ENCODE measurements around the gene ZNF593OS.
A peak's percentile ranks its signal among the peaks of the same experiment; 100 is the strongest.

The ZNF593OS gene

GRCh38 chr1:26182383-26182696 is 10.7 kb upstream of the ZNF593OS start:
- DNase-seq: no peak

DNA sequence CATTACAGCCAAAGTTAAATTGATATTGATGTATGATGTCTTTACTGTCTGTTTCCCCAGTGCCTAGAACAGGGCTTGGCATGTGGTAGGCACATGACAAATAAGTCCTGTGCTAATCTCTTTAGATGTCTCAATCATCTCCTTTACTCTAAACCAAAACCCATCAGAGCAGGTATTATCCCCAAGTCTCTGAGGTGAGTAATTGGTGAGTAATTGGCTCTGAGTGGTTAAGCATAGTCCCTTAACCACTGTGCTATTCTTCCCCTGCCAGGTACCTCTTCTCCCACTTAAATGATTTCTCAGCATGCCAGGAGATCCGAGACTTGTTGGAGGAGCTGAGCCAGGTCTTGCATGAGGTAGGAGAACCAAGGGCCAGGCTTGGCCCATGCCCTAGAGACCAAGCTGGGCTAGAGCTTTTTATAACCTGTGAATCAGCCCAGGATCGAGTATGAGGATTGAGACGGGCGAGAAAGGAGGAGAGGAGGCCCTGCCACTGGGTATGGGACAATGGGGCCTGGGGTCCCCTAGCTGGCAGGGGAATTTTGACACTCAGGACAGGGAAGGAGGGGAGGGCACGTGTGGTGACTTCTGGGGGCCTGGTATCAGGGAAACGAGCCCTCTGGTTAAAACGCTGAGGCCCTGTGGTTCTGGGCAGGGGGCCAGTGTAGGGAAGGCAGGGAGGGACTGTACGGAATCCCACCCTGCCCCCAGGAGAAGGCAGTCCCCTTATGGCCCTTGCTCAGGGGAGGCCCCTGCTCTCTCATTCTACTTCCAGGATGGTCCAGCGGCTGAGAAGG is 10.2 kb upstream of the ZNF593OS start:
- no peak for DNase-seq

DNA sequence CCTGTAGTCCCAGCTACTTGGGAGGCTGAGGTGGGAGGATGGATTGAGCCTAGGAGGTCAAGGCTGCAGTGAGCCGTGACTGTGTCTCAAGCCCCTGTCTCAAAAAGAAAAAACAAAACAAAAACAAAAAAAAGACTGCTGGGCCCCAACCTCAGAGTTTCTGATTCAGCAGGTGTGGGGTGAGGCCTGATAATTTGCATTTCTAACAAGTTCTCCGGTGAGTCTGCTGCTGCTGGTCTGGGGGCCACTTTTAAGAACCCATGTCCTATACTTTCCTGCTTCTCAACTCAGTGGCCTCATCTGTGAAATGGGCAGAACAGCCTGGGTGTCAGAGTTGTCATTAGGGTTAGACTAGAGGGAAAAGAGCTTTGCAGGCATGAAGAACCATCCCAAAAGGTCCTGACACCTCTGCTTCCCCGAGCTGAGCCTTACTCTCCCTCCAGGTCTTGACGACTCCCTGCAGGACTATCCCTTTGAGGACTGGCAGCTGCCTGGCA is 8.4 kb upstream of the ZNF593OS start:
- no peak for DNase-seq

GRCh38 chr1:26177182-26177684 is 5.6 kb upstream of the ZNF593OS start, which contains the start of gene CNKSR1:
Gene CNKSR1, plus strand, starts transcription at chr1:26177491. Its CDS starts 57 bp downstream, at chr1:26177548.
- no peak for DNase-seq

DNA sequence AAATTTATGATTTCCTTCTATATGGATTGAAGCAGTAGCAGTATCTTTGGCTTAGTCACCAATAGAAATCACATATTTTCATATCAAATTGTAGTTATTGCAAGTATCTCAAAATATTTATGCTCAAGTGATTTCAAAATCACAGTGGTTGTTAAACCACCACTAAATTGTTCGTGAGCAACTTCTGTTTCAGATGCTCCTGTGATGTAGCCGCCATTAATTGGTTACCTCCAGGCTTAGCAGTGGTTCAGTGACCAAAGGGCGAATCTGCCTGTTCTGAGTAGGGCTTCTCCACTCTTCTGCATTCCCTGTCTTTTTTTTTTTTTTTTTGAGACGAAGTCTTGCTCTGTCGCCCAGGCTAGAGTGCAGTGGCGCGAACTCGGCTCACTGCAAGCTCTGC is 3.7 kb upstream of the ZNF593OS start:
- no peak for DNase-seq

GRCh38 chr1:26170472-26170821 is 1.2 kb downstream of the ZNF593OS start:
- DNase-seq: no peak

DNA sequence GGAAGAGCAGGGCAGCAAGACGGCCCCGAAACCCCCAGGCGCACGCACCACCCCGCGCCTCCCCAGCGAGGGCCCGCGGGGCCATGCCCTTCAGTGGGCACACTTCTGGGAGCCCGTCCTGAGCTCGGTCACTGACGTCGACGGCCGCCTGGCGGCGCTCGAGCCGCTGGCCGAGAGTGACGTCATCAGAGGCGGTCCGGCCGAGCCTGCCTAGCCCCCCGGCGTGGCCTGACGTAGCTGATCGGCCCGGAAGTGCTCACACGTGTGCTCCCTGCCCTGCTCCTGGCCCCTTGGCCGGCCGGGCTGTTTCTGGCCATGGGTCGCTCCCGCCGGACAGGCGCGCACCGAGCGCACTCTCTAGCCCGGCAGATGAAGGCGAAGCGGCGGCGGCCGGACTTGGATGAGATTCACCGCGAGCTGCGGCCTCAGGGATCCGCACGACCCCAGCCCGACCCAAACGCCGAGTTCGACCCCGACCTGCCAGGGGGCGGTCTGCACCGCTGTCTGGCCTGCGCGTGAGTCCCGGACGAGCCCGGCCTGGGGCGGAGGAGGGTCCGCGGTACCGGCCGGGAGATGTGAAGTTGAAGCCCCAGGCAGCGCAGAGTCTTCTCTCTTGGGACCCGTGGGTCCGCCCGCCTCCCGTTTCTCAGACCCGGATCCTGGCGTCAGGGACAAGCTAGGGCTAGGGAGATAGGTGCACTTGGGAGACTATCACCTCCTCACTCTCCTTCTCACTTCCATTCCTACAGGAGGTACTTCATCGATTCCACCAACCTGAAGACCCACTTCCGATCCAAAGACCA is 1.8 kb downstream of the ZNF593OS start, which contains the start of gene ZNF593:
Gene ZNF593 (plus strand): TSS at position 240 of the 803 bp plus-strand sequence. CDS start 76 bp downstream, at position 316.
- peak; percentile 45 for DNase-seq

- no peak for DNase-seq
Measured at GRCh38 chr1:26169198-26169554, 2.5 kb downstream of the ZNF593OS start.

GRCh38 chr1:26168410-26169197 is 3.0 kb downstream of the ZNF593OS start, which contains the start of gene C1orf232:
Gene C1orf232, minus strand, starts transcription at chr1:26168963. Its CDS starts 464 bp downstream, at chr1:26168499.
- DNase-seq: peak; percentile 33

DNA sequence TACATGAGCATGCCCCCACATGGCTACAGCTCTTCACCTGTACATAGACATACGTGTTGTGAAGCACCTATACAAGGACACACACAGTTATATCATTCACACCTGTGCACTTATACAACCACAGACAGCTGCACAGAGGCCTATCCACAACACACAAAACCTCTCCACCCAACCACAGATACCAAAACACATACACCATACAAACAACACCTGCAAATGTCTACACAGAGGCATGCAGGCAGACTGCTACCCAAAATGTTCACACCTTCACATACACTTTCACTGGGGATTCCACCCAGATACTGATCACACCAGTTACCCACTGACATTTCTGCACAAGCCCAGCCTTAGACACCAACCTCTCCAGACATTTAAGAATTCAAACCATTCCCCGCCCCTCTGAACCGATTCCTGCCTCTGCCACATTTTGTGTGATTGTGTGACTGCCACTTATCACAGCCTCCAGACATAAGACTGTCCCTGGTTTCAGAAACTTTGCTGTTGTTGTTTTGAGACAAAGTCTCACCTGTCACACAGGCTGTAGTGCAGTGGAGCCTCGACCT is 4.8 kb downstream of the ZNF593OS start:
- no peak for DNase-seq

GRCh38 chr1:26164861-26165842 is 6.5 kb downstream of the ZNF593OS start:
- peak; percentile 17 for DNase-seq

DNA sequence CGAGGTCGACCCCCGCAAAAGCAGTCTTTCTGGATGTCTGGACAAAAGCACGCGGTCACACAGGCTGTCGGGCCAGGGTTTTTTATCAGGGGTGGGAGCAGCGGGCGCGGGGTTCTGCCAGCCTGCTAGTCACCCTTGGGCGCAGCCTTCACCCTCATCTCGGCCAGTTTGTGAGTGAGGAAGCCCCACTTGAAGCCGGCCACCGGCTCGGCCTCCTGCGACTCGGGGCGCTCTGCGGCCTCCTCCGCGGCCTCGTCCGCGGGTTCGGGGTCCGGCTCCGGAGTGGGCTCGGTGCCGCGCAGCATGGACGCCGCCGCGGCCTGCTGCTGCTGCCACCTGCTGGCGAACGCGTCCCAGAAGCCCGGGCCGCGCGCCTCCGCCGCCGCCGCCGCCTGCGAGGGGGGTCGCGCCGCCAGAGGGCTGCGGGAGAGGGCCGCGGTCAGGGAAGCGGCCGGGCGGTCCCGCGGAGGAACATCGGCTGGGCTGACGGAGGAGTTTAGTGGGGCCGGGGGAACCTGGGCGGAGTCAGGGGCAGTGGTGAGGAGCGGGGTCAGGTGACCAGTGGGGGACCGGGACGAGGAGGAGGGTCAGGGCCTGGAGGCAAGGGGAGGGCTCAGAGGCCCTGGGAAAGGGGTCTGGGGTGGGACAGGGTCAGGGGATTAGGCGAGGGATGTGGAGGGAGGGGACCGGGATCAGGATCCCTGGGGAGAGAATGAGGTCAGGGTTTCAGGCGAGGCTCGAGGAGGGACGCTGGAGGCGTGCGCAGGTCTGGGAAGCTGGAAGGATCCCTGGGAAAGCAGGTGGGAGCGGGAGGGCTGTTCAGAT is 7.4 kb downstream of the ZNF593OS start:
- DNase-seq: no peak

DNA sequence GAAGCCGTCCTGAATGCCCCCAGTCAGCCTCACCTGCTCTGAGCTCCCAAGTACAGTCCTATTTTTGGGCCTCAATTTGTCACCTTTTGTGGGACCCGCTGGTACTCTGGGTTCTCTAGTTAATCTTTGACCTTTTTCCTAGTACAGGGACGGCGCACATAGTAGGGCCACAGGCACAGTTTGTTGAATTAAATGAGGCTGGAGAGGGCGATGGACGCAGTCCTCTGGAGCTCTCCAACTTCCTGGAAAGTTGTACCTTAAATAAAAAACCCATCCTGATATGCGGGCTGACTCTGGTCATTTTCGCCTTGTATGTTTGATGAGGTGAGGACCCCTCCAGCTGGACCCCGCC is 8.0 kb downstream of the ZNF593OS start:
- DNase-seq: no peak

GRCh38 chr1:26162220-26162709 is 9.4 kb downstream of the ZNF593OS start:
- no peak for DNase-seq

GRCh38 chr1:26161415-26162219 is 10.0 kb downstream of the ZNF593OS start:
- no peak for DNase-seq

GRCh38 chr1:26160527-26161414 is 10.9 kb downstream of the ZNF593OS start:
- no peak for DNase-seq

GRCh38 chr1:26159743-26160039 is 11.9 kb downstream of the ZNF593OS start:
- DNase-seq: no peak

DNA sequence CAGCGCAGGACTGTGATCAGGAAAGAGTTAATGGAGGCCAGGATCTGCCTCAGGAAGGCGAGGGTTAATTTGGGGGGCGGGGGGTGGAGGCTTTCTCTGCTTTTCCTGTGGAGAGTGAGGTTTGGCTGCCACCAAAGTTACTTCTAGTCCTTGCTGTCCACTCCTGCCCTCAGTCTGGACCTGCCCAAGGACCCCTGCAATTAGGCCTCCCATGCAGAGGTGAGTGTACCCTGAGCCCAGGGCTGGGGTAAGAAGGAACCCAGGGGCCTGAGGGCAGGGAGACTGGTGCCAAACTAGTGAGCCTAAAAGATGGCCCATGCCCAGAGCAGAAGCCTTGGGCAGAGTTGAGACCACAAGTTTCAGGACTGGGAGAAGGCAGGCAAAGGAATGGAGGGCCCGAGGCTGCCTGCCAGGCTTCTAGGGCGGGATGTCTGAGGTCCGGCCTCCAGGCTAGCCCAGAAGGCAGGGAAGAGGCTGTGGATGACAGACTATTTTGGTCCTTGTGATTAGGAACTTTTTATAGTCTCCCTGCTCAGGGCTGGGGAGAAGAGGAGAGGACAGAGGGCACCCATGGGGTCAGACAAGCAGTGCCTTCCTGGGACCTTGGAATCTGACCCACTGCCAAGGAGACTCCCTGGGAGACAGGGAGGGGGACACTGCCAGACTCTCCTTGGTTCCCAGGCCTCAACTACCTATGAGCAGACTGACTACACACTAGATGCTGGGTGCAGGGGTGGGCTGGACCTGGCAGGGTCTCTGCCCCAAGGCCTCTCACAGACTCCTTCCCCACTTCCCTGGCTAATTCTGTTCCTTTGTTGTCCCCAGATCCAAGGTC is 12.5 kb downstream of the ZNF593OS start, which contains the start of gene FAM110D:
Gene FAM110D (plus strand): TSS at position 172 of the 835 bp plus-strand sequence. CDS start 2,213 bp downstream, outside the sequence.
- DNase-seq: no peak

All from NCI-H524 treated with DMSO at 0.1 percent for 48 hours (cell line).